Lung (tissue), 12 donors: ENCODE data around the gene HSPH1. TPM values are rescaled to one million over a fixed set of nuclear protein-coding genes. Genes with fewer than 3 reads are reported as not detected.

Experiments used
- ATAC-seq: fragments of 200-7000 bp; cut with Tn5 transposase; one replicate; pipeline ENCODE4 v1.9.1; 2020; ENCODE audit warnings: moderate number of reproducible peaks; ENCODE audit not compliant: insufficient read depth, low FRiP score
- DNase-seq, 3 donors: peaks; one replicate each; pipeline ENCODE4 v3.0.0-alpha.2; 2013 to 2017
- H3K27ac ChIP-seq, 2 donors: one replicate each; pipeline ENCODE4 v1.5.1; 2013; ENCODE audit warnings: mild to moderate bottlenecking in 2 of 2, moderate library complexity in 2 of 2, control low read depth in 1 of 2, inconsistent platforms in 1 of 2, low read depth in 1 of 2, low read length in 1 of 2
- H3K27me3 ChIP-seq, 3 donors: one replicate each; pipeline ENCODE4 v1.5.1; 2013; ENCODE audit warnings: low read length in 2 of 3; ENCODE audit not compliant: control insufficient read depth in 3 of 3, insufficient read depth in 3 of 3
- H3K36me3 ChIP-seq, 4 donors: one replicate each; pipeline ENCODE4 v1.5.1; 2013; ENCODE audit warnings: low read length in 4 of 4, mild to moderate bottlenecking in 1 of 4, moderate library complexity in 1 of 4; ENCODE audit not compliant: control insufficient read depth in 4 of 4, insufficient read depth in 4 of 4
- H3K4me1 ChIP-seq, 5 donors: one replicate each; pipeline ENCODE4 v1.5.1; 2013; ENCODE audit warnings: low read length in 5 of 5, mild to moderate bottlenecking in 2 of 5, moderate library complexity in 1 of 5; ENCODE audit not compliant: control insufficient read depth in 5 of 5, insufficient read depth in 5 of 5
- H3K4me3 ChIP-seq: one replicate; pipeline ENCODE4 v1.5.1; 2013; ENCODE audit warnings: mild to moderate bottlenecking, control low read depth, moderate library complexity
- H3K9ac ChIP-seq, 2 donors: one replicate each; pipeline ENCODE4 v1.5.1; 2013; ENCODE audit warnings: low read length in 2 of 2, control low read depth in 1 of 2; ENCODE audit not compliant: insufficient read depth in 1 of 2
- H3K9me3 ChIP-seq, 4 donors: one replicate each; pipeline ENCODE4 v1.5.1; 2013; ENCODE audit warnings: low read length in 3 of 4, mild to moderate bottlenecking in 1 of 4, moderate library complexity in 1 of 4; ENCODE audit not compliant: control insufficient read depth in 4 of 4, insufficient read depth in 3 of 4
- WGBS, 2 donors: extraction: QIAGEN DNeasy Blood & Tissue Kit; methylation state at CpG; one replicate each; pipeline ENCODE4 v1.1.7; 2013; 5-methylcytosine and 5-hydroxymethylcytosine counted together
- polyA plus RNA-seq, 2 donors: library from polyadenylated mRNA; stranded (reverse); fragments of 200-250 nt; gene quantifications; one replicate each; pipeline ENCODE4 v1.2.1, GENCODE V29; 2013
- total RNA-seq, 2 donors: library from RNA; depleted of rRNA in 1 of 2; stranded (reverse); fragments of >200 nt in 1 of 2; gene quantifications; one replicate each; pipeline ENCODE4 v1.2.1, GENCODE V29; 2014 to 2021
- TF ChIP-seq, protein P1 (sequence below): IDR thresholded peaks from 2 replicates; pipeline ENCODE4 v1.5.1; 2012; ENCODE audit warnings: mild to moderate bottlenecking; ENCODE audit errors: control extremely low read depth, extremely low read depth
- donor health status: control.
- donor health status: control.
- donor health status: Bipolar disorder and iron deficiency.
- donor health status: healthy.
- donor health status: DM: yes; HTN: yes; CAD: no.

The HSPH1 gene
- total and polyA plus RNA-seq, 4 donors: 34.1 to 223 (median 65.6) TPM

GRCh38 chr13:31105856-31106255, 55.8 kb downstream of the HSPH1 start:
- Histone ChIP-seq H3K9ac (no peak overlapping the region), H3K9me3 (no peaks in the 10 kb centered on the region), H3K36me3 (no peaks in the 10 kb centered on the region), H3K27me3 (peaks cover 0 to 2% (median 0%) of the 10 kb centered on the region in 3 donors), H3K27ac (no peak overlapping the region), H3K4me3 (no peak overlapping the region), H3K4me1 (peaks cover 0 to 3% (median 0%) of the 10 kb centered on the region in 5 donors)
- DNase-seq (no peak), ATAC-seq (no peak)
- TF ChIP-seq, protein P1, sequence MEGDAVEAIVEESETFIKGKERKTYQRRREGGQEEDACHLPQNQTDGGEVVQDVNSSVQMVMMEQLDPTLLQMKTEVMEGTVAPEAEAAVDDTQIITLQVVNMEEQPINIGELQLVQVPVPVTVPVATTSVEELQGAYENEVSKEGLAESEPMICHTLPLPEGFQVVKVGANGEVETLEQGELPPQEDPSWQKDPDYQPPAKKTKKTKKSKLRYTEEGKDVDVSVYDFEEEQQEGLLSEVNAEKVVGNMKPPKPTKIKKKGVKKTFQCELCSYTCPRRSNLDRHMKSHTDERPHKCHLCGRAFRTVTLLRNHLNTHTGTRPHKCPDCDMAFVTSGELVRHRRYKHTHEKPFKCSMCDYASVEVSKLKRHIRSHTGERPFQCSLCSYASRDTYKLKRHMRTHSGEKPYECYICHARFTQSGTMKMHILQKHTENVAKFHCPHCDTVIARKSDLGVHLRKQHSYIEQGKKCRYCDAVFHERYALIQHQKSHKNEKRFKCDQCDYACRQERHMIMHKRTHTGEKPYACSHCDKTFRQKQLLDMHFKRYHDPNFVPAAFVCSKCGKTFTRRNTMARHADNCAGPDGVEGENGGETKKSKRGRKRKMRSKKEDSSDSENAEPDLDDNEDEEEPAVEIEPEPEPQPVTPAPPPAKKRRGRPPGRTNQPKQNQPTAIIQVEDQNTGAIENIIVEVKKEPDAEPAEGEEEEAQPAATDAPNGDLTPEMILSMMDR: no peak
- 94 to 96% methylated on average over 3 of the region's 3 CpGs for WGBS, 2 donors

DNA sequence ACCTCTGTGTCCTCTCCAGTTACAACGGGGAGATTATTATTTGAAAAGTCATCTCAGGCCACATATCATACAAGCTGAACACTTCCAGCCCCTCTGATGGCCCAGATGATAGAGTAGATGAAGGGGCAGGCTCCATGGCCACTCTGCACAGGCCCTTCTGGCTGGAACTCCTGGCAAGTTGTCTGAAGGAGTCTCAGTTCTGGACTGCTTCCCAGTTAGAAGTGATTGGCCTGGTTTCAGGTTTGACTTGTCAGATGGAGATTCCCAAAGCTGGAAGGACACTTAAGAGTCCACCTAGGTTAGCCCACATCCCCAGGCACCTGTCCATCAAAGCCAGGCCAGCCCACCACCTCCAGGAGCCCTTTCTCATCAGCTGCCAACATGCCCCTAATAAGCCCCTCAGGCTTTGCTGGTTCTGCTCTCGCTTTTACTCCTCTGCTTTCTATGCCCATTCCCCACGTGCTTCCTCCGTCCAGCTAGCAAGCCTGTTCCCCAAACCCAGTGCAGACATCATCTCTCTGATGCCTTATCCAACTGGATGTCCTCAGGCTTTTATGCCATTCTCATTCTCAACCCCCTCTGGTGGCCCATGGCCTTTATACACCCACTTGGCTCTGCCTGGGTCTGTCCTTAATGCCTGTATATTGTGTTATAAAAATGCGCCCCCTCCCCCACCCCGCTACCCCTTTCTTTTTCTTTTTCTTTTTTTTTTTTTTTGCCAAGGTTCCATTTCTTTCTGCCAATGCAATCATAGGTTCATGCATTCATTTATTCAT, 56.5 kb downstream of the HSPH1 start:
- Histone ChIP-seq H3K9ac (no peak overlapping the region), H3K36me3 (no peaks in the 10 kb centered on the region), H3K4me3 (no peak overlapping the region), H3K27ac (no peak overlapping the region), H3K4me1 (peaks cover 0 to 3% (median 0%) of the 10 kb centered on the region in 5 donors), H3K27me3 (peaks cover 0 to 2% (median 0%) of the 10 kb centered on the region in 3 donors), H3K9me3 (no peaks in the 10 kb centered on the region)
- no peak for ATAC-seq
- TF ChIP-seq, protein P1: no peak
- WGBS, 2 donors: 84 to 93% methylated on average over 6 of the region's 6 CpGs
- DNase-seq: peak in 2 of 3 donors; percentile 11 to 56

DNA sequence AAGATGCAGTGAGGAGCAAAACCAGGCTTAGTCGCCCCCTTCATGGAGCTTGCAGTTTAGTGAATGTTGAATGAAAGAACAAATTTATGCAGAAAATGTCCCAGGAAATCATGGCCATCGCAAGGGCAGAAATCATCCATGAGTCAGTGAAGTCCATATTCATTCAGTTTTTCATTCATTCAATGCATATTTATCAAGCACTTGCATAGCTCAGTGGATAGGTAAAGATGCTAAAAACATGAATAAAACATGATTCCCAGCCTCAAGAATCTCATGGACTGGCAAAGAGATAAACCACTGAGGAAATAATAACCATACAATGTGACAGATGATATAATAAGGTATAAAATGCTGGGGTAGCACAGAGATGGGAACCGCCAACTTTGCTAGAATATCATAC, 58.8 kb downstream of the HSPH1 start:
- H3K27me3 ChIP-seq: peaks cover 0 to 7% (median 4%) of the 10 kb centered on the region in 3 donors

More for the DNA sequence above, 58.8 kb downstream of the HSPH1 start:
- no peaks in the 10 kb centered on the region for H3K9me3 ChIP-seq
- peaks cover 0 to 3% (median 0%) of the 10 kb centered on the region in 5 donors for H3K4me1 ChIP-seq
- no peak overlapping the region for H3K4me3 ChIP-seq
- DNase-seq (no peak), ATAC-seq (no peak)
- H3K27ac ChIP-seq: no peak overlapping the region
- no peaks in the 10 kb centered on the region for H3K36me3 ChIP-seq
- no peak overlapping the region for H3K9ac ChIP-seq
- TF ChIP-seq, protein P1: no peak
- 95 to 98% methylated on average over 3 of the region's 3 CpGs for WGBS, 2 donors
